Left ventricle myocardium inferior (tissue), 1 donor: ENCODE results near the gene C11orf24. TPM values are rescaled to one million over a fixed set of nuclear protein-coding genes. Genes with fewer than 3 reads are reported as not detected.

ENCODE experiments used
- DNase-seq: peaks from one replicate; pipeline ENCODE4 v3.0.0-alpha.2; 2020
- H3K27ac ChIP-seq: fragments of 200-600 bp; replicated peaks from 2 replicates; pipeline ENCODE4 v1.8.0; 2021
- H3K27me3 ChIP-seq: fragments of 200-600 bp; 2 replicates; pipeline ENCODE4 v1.8.0; 2021; ENCODE audit warnings: low read depth
- H3K36me3 ChIP-seq: fragments of 200-600 bp; 2 replicates; pipeline ENCODE4 v1.8.0; 2021
- H3K4me1 ChIP-seq: fragments of 200-600 bp; 2 replicates; pipeline ENCODE4 v1.8.0; 2021
- H3K4me3 ChIP-seq: fragments of 200-600 bp; 2 replicates; pipeline ENCODE4 v1.8.0; 2021; ENCODE audit warnings: mild to moderate bottlenecking, moderate library complexity
- H3K9me3 ChIP-seq: fragments of 200-600 bp; replicated peaks from 2 replicates; pipeline ENCODE4 v1.8.0; 2021
- intact Hi-C: fragments of 100-400 bp; cut with micrococcal nuclease; formaldehyde crosslinking; loops from one replicate; pipeline ENCODE4 v1.11.0; 2022
- total RNA-seq: library from RNA; stranded (reverse); fragmentation: NEBNext Ultra II Directional; extraction: Animal tissue kit (Norgen Biotek cat#: 25700); gene quantifications from one replicate; pipeline ENCODE4 v1.2.1, GENCODE V29; 2021
- TF ChIP-seq, protein P1 (sequence below): fragments of 200-600 bp; IDR thresholded peaks from 2 replicates; pipeline ENCODE4 v1.8.0; 2021; ENCODE audit warnings: antibody characterized with exemption, mild to moderate bottlenecking, borderline replicate concordance
- donor health status: DM: no; HTN: yes; CAD: no; lungs with severe emphysema.

Gene C11orf24
- total RNA-seq, 1 donor from 2014 or later, result 28.6 TPM

DNA sequence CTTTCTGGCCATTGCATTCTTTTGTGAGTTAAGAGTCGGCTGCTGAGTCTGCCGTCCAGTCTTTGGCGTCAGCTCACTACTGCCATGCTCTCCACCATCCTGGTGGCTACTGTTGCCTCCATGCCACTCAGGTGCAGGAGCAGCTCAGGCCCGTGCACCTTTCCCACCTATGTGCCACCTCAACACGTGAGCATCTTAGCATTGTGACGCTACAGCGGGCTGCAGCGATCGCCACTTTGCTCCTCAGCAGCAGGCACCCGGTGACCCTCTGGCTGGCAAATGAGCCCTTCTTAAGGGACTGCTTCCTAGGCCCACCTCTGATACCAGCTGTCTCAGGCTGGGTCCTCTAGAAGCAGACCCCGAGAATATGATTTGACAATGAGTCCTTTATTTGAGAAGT is 47.2 kb downstream of the C11orf24 start:
- Histone ChIP-seq H3K9me3 (peaks cover 8% of the 10 kb centered on the region), H3K36me3 (no peaks in the 10 kb centered on the region), H3K27ac (no peak overlapping the region), H3K27me3 (no peaks in the 10 kb centered on the region), H3K4me3 (no peak overlapping the region), H3K4me1 (no peaks in the 10 kb centered on the region)
- DNase-seq, result no peak
- intact Hi-C loops, result no loop called here
- TF ChIP-seq, protein P1, sequence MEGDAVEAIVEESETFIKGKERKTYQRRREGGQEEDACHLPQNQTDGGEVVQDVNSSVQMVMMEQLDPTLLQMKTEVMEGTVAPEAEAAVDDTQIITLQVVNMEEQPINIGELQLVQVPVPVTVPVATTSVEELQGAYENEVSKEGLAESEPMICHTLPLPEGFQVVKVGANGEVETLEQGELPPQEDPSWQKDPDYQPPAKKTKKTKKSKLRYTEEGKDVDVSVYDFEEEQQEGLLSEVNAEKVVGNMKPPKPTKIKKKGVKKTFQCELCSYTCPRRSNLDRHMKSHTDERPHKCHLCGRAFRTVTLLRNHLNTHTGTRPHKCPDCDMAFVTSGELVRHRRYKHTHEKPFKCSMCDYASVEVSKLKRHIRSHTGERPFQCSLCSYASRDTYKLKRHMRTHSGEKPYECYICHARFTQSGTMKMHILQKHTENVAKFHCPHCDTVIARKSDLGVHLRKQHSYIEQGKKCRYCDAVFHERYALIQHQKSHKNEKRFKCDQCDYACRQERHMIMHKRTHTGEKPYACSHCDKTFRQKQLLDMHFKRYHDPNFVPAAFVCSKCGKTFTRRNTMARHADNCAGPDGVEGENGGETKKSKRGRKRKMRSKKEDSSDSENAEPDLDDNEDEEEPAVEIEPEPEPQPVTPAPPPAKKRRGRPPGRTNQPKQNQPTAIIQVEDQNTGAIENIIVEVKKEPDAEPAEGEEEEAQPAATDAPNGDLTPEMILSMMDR, result no peak

DNA sequence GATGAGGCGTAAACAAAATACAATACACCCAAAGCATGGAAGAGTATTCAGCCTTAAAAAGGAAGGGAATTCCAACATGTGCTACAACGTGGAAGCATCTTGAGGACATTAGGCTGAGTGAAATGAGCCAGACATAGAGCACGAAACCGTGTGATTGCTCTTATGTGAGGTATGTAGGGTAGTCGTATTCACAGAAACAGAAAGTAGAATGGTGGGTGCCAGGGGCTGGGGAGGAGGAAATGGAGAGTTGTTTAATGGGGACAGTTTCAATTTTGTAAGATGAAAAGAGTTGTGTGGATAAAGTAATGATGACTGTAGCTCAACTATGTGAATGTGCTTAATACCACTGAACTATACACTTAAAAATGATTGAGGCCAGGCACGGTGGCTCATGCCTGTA is 48.5 kb downstream of the C11orf24 start:
- intact Hi-C loops, result no loop called here
- TF ChIP-seq, protein P1, result no peak
- Histone ChIP-seq H3K36me3 (no peaks in the 10 kb centered on the region), H3K9me3 (no peaks in the 10 kb centered on the region), H3K27me3 (no peaks in the 10 kb centered on the region), H3K27ac (no peak overlapping the region), H3K4me1 (no peaks in the 10 kb centered on the region), H3K4me3 (no peak overlapping the region)
- DNase-seq, result no peak

DNA sequence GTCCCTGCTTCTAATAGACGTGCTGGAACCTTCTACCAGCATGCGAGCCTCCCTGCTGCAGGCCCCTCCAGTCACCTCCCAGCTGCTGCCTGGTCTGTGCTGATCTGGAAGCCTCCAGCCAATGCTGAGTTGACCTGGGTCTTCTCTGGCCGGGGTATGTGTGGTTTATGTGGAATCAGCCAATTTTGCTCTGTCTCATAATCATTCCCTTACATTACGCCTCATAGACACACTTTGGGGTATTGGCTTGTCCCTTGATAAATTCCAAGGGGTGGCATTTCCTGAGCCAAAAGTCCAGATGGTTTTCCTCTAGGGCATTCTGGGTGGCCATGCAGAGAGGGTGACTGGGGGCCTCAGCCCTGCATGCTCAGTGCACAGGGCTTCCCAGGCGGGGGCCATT is 50.4 kb downstream of the C11orf24 start:
- H3K36me3 ChIP-seq, result no peaks in the 10 kb centered on the region
- H3K4me3 ChIP-seq, result no peak overlapping the region
- TF ChIP-seq, protein P1, result no peak
- H3K27ac ChIP-seq, result no peak overlapping the region
- H3K9me3 ChIP-seq, result no peaks in the 10 kb centered on the region
- no peak for DNase-seq
- intact Hi-C loops, result no loop called here
- H3K4me1 ChIP-seq, result peaks cover 3% of the 10 kb centered on the region
- no peaks in the 10 kb centered on the region for H3K27me3 ChIP-seq

DNA sequence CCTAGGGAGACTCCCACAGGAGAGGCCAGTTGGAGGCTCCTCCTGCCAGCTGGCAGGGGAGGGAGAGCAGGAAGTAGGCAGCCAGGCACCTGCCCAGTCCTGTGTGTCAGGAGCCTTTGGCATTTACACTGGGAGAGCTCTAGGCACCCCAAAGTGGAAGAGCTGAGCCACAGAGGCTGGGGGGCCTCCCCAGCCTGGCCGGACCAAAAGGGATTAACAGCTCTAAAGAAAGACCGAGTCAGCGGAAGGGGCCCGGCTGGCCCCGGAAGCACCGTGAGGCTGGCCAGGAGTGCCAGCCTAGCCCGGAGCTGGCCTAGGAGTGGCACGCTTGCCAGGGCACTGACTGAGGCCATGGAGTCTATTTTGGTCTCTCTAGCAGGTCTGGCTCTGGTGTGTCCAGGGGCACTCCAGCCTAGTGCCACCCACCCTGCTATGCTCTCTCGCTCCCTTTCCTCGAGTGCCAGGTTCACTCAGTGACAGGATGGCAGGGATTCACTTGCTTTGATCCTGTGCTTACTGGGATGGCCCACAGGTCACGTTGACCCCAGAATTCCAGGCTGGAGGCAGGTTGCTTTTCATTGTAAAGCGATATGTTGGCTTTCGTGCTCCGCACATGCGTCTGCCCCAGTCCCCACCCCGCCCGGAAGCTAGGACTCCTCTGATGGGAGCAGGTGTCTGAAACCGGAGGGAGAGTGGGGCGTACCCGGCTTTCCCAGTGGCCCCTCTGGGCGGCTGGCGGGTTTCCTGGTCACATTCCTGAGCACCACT is 55.4 kb downstream of the C11orf24 start:
- intact Hi-C loops, result no loop called here
- peak overlapping the region; percentile 84 for H3K27ac ChIP-seq
- H3K4me3 ChIP-seq, result peak overlapping the region; percentile 43
- TF ChIP-seq, protein P1, result no peak
- H3K27me3 ChIP-seq, result no peaks in the 10 kb centered on the region
- H3K4me1 ChIP-seq, result peaks cover 43% of the 10 kb centered on the region
- no peaks in the 10 kb centered on the region for H3K36me3 ChIP-seq
- peak; percentile 43 for DNase-seq
- H3K9me3 ChIP-seq, result no peaks in the 10 kb centered on the region

DNA sequence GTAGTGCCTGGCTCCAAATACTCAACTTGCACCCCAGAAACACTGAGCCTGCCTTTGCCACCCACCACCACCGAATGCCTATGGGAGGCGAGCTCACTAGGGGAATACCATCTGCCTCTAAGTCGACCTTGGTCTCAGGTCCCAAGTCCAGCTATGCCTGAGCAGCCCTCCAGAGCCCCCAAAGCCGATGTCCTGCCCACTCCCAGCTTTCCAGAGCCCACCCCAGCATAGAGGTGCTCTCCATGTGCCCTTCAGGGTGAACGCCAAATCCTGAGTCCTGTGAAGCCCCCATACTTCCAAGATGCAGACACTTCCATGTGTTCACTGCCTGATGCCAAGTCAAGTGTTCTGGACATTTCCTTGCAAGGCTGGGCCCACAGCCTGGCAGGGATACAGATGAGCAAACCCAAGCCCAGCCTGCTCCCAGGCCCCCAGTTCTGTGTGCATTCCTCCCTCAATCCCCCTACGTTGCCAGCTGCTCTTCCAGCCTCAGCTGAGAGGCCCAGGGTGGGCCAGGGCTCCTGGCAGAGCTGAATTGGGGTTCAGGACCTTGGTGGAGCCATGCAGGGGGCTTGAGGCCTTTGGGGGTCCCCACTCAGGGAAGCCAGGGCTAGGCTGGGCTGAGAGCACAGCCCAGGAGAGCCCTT is 56.1 kb downstream of the C11orf24 start:
- Histone ChIP-seq H3K27ac (peak overlapping the region; percentile 84), H3K4me3 (peak overlapping the region; percentile 43), H3K4me1 (peaks cover 50% of the 10 kb centered on the region), H3K36me3 (no peaks in the 10 kb centered on the region), H3K9me3 (no peaks in the 10 kb centered on the region), H3K27me3 (no peaks in the 10 kb centered on the region)
- intact Hi-C loops, result no loop called here
- no peak for DNase-seq
- TF ChIP-seq, protein P1, result no peak
